ENCODE results near the gene PKD1.

DNA sequence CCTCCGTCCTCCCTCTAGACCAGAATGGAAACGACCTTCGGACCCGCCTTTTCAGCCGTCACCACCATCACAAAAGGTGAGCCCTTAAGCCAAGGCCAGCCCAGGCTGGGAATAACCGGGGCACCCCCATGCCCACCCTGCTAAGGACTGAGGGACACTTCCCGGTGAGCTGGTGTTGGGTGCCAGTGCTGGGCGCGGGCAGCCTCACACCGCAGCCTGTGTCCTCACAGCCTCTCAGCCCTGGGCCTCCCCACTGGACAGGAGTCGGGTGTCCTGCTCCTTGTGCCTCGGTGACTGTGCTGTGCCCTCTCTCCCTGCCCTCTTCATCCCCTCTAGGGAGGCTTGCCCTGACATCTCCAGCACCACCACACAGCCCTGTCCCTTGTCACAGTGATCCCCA is 30.2 kb upstream of the PKD1 start:
- TF ChIP-seq POLR2A (IDR thresholded peaks at IDR 0.05), result no peak
- TF ChIP-seq, protein P1, sequence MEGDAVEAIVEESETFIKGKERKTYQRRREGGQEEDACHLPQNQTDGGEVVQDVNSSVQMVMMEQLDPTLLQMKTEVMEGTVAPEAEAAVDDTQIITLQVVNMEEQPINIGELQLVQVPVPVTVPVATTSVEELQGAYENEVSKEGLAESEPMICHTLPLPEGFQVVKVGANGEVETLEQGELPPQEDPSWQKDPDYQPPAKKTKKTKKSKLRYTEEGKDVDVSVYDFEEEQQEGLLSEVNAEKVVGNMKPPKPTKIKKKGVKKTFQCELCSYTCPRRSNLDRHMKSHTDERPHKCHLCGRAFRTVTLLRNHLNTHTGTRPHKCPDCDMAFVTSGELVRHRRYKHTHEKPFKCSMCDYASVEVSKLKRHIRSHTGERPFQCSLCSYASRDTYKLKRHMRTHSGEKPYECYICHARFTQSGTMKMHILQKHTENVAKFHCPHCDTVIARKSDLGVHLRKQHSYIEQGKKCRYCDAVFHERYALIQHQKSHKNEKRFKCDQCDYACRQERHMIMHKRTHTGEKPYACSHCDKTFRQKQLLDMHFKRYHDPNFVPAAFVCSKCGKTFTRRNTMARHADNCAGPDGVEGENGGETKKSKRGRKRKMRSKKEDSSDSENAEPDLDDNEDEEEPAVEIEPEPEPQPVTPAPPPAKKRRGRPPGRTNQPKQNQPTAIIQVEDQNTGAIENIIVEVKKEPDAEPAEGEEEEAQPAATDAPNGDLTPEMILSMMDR (IDR thresholded peaks at IDR 0.05), result no peak

Measured in body of pancreas (tissue), 4 donors.